GM21529 (cell line): Measurements from ENCODE around the gene JAG1.

ENCODE experiments used
- ATAC-seq: cut with Tn5 transposase; IDR thresholded peaks from one replicate; pipeline ENCODE4 v1.9.1; 2021; ENCODE audit not compliant: unreplicated experiment

JAG1 gene

DNA sequence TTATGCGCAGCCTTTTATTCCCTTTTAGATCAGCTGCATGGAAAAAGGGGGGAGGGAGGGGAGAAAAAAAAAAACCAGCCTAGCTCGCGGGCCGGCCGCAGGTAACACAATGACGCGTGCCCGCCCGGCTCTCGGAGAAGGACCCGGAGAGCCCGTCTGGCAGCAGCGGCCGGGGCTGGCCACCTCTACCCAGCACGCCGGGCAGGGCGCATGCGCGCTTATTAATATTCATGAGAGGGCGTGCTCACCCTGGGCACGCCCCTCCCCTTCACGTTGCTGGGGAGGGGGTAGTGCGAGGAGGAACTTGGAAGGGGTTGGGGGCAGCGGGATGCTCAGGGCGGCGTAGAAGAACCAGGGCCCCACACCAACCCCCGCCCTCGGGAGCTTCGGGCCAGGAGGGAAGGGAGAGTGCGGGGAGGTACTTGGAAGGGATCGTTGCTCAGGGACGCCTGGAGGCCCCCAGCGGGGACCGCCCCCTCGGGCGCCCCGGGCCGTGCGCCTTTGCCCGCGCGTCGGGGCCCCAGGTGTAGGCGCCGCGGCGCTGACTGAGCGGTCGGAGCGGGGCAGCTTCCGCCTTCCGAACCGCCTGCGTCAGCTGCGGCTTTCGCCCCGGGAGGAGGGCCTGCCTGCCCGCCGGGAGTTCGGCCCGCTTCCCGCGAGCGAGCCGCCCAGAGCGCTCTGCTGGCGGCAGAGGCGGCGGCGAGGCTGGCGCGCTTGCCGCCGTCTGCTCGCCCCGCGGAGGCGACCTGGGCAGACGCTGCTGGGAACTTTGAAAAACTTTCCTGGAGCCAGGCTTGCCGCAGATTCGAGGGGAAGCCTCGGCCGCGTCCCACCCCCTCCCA lies at the start of gene JAG1:
Gene JAG1 (minus strand): TSS at position 158 of the 842 bp plus-strand sequence. CDS start 469 bp downstream, outside the sequence.
- ATAC-seq, result peak; percentile 53

DNA sequence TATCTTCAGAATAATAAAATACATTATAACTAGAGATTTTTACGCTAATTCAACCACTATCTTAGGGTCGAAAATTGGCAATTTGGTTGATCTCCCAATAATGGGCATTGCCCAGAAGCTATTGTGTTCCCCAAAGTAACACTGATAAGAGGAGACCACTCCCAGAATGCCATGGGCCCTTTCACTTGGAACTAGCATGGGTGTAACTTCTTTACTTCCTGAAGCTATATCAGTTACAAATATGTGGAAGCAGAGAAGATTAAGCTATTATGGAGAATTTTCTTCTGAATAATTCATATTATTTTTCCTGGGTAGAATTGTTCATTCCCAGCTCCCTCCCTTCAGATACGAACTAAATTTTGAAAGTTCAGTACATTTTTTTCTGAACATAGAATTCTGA lies 48.2 kb upstream of the JAG1 start:
- ATAC-seq, result no peak

DNA sequence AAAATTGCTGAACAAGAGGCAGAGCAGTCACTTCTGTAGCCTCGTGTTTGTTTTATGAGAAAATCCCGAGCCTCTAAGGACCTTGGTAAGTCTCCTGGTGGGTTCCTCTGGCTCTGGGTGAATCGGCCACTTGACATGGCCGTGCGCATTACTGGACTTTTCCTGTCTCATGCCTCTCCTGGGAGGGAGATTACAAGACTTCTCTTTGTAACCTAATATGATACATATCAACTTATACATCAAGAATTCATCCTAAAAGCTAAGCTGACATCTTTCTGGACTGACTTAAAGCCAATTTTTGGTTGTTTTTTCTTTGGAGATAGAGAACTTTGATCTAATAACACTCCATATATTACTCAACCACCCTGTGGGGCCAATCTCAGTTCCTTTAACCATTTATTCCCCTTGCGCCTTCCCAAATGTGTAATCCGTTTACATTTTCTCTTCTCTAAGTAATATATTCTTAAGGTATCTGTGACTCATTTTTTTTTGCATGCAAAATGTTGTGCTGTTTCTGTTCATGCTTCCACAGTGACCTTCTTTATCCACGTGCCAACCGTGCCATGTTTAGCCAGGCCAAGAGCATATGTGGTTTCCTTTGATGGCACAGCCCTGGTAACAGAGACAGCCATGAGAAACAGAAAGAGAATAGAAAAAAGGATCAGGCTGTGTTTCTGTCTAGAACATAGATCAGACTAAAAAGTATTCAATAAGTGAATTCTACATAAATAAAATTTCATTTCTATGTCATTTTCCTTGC lies 47.5 kb upstream of the JAG1 start:
- ATAC-seq, result no peak

DNA sequence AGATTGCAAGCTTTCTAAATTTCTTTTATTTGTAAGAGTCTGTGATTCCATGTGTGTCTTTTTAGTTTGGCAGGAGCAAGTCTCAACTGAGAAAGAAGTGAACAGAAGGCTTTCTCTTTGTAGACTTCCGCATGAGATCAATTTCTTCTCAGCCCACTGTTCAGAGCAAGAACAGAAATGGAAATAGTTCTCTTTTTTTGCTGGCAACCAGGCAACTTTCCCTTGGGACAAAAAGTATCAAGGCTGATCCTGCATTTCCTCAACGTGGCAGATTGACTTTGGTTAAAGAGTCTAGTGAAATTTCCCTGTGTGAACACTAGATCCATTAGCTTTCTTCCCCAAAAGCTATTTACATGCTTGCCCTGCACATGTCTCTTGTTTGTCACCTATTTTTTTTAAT lies 46.8 kb upstream of the JAG1 start:
- no peak for ATAC-seq

DNA sequence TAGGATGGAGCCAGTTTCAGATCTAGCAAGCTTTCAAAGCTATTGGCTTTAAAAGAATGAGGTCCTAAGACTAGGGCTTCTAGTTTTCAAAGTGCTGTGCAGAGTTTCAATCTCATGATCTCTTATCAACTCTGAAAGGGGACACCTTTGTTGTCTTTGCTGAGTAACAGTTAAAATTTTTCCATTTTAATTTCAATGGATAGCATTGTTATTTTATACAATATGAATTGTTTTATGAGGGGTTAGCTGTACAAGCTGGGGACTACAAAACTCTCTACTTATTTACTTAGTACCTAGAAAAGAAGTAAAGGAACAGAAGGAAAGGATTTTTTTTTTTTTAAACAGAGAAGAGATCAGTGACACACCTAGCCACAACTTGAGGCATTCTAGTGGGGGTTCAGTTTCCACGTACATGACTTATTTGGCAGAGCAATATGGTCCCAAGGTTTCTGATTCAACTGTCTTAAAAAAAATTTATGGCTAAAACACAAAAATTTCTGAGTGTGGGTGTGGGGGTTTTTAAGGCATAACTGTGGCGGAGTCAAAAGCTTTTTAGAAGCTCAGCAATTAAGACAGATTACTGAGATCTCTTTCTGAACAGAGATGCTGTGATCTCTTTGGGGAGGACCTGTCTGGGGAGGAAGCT lies 46.1 kb upstream of the JAG1 start:
- no peak for ATAC-seq

DNA sequence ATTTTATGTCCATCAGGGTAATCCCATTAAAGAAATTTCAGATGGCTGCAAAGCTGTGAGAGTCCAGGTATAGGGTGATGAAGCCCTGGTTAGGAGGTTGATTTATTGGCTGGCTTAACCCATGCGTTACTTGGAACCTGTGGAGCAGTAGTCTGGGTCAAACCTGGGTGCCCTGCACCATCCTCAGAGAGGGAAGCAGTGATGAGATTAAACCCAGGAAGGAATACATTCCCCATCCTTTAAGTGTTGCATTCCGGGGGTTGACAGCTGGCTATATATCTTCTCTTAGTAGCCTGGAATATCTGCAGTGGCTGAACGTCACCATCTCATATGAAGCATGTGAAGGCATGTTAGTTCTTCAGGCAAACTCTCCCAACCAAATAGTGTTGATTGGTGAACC lies 44.9 kb upstream of the JAG1 start:
- ATAC-seq, result no peak

DNA sequence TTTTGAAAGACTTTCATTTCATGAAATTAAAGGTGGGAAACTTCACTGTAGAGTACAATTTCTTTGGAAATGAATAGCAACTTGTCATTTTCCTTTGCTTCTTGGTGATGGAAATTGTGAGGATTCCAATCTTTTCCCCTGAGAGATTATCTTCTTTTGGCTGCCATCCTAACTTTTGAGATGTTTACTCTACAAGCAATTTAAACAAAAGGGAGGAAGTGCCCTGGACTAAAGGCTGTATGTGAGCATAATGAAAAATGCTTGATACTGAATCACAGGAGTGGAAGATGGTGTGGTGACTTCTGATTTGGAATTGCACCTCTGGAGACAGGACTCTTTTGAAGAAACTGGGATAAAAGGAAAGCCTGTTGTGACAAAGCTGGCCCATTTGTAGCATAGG lies 43.1 kb upstream of the JAG1 start:
- ATAC-seq, result no peak

DNA sequence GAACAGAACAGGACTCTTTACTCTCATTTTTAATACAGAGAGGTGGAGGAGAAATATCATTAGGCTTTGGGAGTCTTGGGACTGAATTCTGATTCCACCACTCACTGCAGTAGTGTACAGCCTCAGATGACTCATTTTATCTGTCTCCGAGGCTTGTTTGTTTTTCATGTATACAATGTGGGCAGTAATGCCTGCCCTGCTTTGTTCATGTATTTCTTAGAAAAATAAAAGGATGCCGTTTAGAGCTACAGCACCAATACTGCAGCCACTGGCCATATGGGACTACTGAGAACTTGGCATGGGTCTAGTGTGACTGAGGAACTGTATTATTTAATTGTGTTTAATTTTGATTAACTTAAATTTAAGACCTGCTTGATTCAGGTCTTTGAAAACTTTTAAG lies 41.2 kb upstream of the JAG1 start:
- no peak for ATAC-seq

DNA sequence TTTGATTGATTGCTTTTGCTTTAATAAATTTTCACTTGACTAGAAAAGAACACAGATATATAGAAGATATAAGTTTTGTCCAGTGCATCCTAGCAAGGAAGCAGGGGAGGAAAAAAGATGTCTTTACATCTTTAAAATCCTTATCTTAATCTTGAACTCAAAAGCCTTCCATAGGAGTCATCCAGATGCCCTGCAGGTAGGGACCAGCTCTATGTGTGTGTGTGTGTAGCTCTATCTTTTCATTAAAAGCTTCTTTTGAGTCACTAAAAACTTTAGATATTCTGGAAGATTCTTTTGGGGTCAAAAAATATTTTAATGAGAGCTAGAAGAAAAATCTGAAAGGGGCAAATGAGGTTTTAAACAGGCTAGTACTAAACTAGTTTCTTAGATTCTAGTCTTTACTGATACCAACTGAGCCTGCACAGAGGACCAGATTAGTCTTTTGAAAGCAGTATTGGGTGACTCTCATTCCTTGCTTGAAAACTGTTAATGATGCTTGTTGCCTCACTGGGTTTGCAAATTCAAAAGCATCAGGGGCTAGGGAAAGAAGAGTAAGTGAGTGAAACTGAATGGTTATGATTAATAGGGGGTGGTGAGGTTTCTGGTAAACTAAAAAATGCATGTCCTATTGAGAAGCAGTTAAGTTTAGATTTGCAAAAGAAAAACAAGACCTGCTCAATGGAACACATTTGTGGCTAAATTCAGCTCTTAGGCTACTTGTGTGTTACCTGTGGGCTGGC lies 40.6 kb upstream of the JAG1 start:
- ATAC-seq, result no peak

DNA sequence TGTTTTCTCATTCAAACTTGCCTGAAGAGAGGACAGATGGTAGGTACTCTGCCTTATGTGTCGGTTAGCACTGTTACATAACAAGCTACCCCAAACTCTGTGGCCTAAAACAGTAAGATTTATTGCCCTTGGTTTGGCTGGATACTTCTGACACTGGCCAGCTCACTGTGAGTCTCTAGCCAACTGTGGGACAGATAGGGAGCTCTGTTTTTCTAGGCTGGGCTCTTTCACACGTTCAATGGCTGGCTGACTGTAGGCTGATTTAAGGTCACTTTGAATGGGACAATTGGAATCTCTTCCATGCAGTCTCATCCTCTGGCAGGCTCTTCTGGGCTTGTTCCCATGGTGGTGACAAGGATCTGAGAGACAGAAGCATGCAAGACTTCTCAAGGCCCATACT lies 39.4 kb upstream of the JAG1 start:
- no peak for ATAC-seq

DNA sequence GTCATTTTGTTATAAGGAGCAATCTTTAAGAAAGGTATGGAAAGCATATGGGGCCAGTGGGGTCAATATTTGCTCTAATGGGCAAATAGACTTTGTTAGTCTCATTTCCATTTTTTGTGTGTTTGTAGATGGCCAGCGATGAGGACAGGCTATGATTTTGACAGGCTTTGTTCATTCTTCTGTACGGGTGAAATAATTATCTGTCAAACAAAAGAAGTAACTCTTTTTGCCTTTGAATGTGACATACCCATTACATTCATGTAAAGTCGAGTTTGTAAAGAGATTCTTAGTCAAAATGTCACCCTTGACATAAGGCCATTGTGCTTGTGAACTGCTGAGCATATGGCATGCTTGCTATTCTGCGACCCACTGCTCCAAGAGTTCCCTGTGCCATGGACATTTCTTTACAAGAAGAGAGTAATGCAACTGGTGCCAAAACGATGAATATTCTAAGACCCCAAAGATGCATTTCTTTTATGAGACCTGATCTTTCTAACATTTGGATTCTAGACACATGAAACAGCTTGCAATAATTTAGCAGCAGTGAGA lies 38.2 kb upstream of the JAG1 start:
- ATAC-seq, result no peak

DNA sequence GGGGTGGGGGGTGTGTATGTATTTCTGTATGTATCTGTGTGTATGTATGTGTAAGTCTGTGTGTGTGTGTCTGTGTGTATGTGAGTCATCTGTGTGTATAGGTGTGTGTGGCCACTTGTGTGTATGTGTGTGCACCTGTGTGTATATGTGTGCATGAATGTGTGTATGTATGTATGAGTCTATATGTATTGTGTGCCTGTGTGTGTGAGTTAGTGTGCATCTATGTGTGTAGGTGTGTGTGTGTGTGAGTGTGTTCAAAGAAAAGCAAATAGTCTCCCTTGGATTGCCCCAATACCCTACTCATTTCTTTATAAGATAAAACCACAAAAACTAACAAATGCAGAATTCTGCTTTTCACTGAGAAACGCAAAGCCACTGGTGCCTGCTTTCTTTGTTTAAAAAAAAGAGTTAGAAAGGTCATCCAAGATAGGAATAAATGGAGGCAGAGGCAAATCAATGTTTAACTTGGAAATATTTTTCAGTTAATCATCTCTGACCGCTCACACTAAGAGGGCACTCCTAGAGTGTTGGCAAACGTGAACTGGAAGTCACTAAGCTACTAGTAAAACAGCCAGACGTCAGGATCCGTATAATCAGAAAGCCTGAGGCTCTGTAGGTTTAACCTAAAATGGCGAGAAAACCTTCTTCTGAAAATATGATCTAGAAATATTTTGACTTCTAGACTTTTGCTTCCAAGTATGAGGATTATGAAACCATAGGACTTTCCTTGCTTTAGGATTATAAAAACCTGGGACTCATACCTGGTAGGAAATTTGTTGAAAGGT lies 37.4 kb upstream of the JAG1 start:
- ATAC-seq, result no peak

DNA sequence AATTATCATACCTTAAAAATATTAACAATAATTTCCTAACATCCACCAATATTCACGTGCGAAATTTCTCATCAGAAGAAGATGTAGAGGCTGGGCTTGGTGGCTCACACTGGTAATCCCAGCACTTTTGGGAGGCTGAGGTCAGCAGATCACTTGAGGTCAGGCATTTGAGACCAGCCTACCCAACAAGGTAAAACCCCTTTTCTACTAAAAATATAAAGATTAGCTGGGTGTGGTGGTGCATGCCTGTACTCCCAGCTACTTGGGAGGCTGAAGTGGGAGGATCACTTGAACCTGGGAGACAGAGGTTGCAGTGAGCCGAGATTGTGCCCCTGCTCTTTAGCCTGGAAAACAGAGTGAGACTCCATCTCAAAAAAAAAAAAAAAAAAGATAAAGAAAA lies 36.1 kb upstream of the JAG1 start:
- ATAC-seq, result no peak

DNA sequence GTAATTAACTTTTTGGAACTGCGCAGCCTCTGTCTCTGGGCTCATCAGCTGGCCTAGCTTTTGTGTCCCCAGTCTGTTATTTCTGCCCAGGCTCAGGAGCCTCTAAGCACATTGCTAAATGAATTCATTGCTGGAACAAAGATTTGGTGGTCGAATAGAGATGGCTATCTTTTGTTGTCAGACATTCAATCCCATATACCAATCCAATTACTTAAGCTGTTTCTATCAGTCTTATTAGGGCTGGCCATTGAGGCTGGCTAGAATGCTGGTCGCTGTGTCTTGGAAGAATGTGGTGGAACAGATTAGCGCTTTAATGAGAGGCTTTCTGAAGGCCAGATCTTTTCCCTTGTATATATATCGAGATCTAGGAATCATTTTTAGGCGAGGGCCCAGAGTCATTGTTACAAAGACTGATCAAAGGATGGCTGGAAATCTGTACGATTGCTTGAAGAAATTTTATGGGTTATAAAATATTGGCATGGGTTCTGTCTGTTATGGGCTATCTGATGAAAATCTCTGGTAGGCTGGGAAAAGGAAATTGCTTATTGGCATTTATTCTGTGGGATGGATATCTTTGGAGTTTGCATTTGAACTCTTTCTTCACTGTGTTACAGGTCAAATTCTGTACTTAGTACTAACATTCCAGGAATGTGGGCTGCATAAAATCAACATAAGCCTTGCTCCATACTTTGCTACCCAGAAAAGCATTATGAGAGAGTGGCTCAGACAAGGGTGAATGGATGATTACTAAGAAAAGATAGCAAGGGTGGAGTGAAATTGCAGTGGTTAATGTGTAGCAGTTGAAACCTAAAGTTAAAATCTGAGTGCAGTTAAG lies 34.8 kb upstream of the JAG1 start:
- no peak for ATAC-seq

DNA sequence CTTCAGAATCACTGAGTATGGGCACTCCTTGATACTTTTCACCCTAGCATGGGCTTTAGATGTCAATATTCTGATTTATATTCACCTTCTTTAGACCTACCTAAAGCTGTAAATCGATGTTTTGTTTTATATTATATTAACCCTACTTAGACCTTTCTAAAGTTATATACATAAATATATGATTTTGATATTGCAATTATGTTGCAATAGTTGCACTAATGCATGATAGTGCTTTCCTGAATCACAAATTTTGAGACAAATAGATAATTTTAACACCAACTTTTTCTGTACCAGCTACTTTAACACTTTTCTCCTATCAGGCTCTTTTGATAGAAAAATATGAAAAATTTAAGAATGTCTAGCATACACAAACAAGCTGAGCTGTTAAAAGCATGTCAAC lies 34.0 kb upstream of the JAG1 start:
- no peak for ATAC-seq

DNA sequence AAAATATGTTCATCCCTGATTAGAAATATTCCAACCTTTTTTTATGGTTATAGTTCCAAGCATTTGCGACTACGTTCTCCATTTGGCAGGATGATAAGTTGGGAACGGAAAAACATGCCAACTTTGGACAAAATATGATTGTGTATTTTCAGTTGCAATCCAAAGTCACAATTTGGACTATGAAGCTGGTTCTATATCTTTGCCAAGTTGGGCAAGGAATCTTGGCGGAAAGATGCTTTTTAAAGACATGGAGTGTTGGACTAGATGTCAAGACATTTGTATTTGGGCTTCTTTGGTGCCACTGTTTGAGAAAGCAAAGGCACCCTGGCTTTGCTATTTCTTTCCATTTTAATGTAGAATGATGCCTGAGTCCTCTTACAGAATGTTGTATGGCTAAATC lies 33.3 kb upstream of the JAG1 start:
- ATAC-seq, result no peak

DNA sequence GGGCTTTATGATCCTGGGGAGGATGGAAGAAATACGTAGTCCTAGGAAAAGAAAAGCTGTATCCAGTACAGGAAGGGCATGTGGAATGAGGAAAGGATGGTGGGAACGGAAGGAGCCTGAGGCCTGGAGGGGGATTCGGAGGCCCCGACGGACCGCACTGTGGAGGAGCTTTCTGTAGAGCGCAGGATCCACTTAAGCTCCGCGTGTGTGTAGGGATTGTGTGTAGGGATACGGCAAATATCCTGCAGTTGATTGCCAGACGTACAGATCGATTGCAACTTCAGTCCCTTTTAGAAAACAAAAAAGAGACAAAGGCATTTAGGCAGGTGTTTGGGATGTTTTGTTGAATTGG lies 32.6 kb upstream of the JAG1 start:
- no peak for ATAC-seq

DNA sequence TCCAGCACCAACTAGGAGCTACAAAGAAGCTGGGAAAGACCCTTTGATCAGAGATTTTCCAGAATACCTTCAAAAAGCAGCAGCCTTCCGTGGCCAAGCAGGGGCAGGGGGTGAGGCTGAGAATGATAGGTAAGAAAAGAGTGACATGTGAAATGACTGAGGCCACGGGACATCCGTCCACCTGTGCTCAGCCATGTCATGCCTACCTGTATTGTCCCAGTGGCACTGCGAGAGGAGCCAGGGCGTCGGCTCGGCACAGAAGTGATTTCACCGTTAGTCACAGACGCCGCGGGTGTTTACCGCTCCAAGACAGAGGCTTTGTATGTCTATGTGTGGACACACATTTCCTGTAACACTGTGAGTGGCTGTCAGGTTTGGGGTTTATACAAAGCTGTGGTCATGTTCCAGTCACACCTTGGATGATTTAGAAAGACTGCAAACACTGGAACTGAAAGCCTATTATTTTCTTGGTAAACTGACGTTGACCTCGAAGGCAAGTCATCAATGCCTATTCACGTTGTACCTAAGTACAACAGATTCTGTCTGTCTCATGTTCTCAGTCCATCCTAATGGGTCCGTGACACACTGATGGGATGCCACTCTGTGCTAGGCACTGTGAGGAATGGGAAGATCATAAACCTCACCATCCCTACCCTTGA lies 32.1 kb upstream of the JAG1 start:
- ATAC-seq, result no peak

DNA sequence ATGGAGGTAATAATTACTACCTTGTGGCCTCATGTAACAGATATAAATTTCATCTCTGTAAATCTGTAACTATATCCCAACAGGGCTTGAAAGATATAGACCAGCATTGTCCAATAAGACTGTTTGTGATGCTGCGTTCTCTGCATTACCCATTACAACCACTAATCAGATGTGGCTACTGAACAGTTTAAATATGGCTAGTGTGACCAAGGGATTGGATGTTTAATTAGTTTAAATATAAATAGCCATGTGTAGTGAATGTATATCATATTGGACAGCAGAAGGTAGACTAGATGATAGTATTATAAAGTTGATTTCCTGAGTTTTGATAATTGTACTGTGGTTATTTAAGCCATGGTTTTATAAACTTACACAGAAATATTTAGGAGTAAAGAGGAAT lies 27.8 kb upstream of the JAG1 start:
- no peak for ATAC-seq
